Measurements from ENCODE around the gene SYNJ1. TPM values are rescaled to one million over a fixed set of nuclear protein-coding genes. Genes with fewer than 3 reads are reported as not detected.

SYNJ1 gene
- total and polyA plus RNA-seq, 10 of the 15 experiments (the other 5 are each of a cell fraction or from before 2014, with no cell fraction given), result 1.2 to 7.0 (median 3.5) TPM

- TF ChIP-seq ASH2L (IDR thresholded peaks at IDR 0.05; ENCODE audit: borderline replicate concordance, low read depth) (no peak), RELB (IDR thresholded peaks at IDR 0.05; ENCODE audit: low read depth) (peak; percentile 5; the same call in 1 of the 2 replicates), EP300 (IDR thresholded peaks at IDR 0.05; ENCODE audit: borderline replicate concordance in 1 of 2, control insufficient read depth in 1 of 2, low read depth in 2 of 2, low read length in 2 of 2) (peak in 1 of 2 experiments; percentile 17; a peak in 1 of 4 replicates), CREB1 (IDR thresholded peaks at IDR 0.05; ENCODE audit: low read depth) (peak; percentile 90), JUND (IDR thresholded peaks at IDR 0.05; ENCODE audit: low read depth, low read length) (no peak), CHD2 (IDR thresholded peaks at IDR 0.05; ENCODE audit: borderline replicate concordance, low read depth, low read length) (peak; percentile 80), SP1 (IDR thresholded peaks at IDR 0.05; ENCODE audit: low read depth, low read length) (peak; percentile 9), STAT3 (IDR thresholded peaks at IDR 0.05; ENCODE audit: low read depth, low read length) (no peak), TCF12 (IDR thresholded peaks at IDR 0.05; ENCODE audit: low read depth, low read length) (0 out of 2 replicates have a peak, but pooled peaks have one; percentile 62), IRF3 (IDR thresholded peaks at IDR 0.05) (no peak), YY1 (IDR thresholded peaks at IDR 0.05; ENCODE audit: low read depth, low read length) (peak; percentile 8; the same call in 1 of the 2 replicates), MYB (IDR thresholded peaks at IDR 0.05; ENCODE audit: borderline replicate concordance, low read depth, low read length) (no peak), NBN (IDR thresholded peaks at IDR 0.05) (0 out of 2 replicates have a peak, but pooled peaks have one; percentile 35), SIN3A (IDR thresholded peaks at IDR 0.05; ENCODE audit: low read depth, low read length) (peak; percentile 97), POLR2A (IDR thresholded peaks at IDR 0.05; ENCODE audit: low read depth, low read length) (peak; percentile 91), ZZZ3 (IDR thresholded peaks at IDR 0.05; ENCODE audit: control insufficient read depth, insufficient read length, low read depth) (no peak)
These were observed at the start of gene SYNJ1 (continued) for GRCh38 chr21:32727687-32728455.
